Mucosa of rectum (tissue), 2 donors: ENCODE results near the gene CLEC16A.
"Not testable (repeated sequence)": the region's sequence is repeated elsewhere in the genome, so short reads cannot be mapped to it uniquely, and the experiment has no call there.

Experiments
- H3K27ac ChIP-seq, 2 donors: one replicate each; pipeline ENCODE4 v1.7.0; 2013; ENCODE audit warnings: inconsistent platforms in 2 of 2, low read depth in 2 of 2, low read length in 2 of 2
- H3K27me3 ChIP-seq, 2 donors: one replicate each; pipeline ENCODE4 v1.7.0; 2013; ENCODE audit warnings: low read length in 2 of 2; ENCODE audit not compliant: control insufficient read depth in 2 of 2, insufficient read depth in 2 of 2
- H3K36me3 ChIP-seq, 2 donors: one replicate each; pipeline ENCODE4 v1.7.0; 2013; ENCODE audit warnings: low read length in 2 of 2; ENCODE audit not compliant: control insufficient read depth in 2 of 2, insufficient read depth in 2 of 2
- H3K4me1 ChIP-seq, 2 donors: one replicate each; pipeline ENCODE4 v1.7.0; 2013; ENCODE audit warnings: low read length in 2 of 2, mild to moderate bottlenecking in 1 of 2; ENCODE audit not compliant: control insufficient read depth in 2 of 2, insufficient read depth in 2 of 2
- H3K4me3 ChIP-seq, 2 donors: one replicate each; pipeline ENCODE4 v1.7.0; 2013; ENCODE audit warnings: low read length in 2 of 2
- H3K9ac ChIP-seq, 2 donors: one replicate each; pipeline ENCODE4 v1.7.0; 2013; ENCODE audit warnings: low read length in 2 of 2, low read depth in 1 of 2, mild to moderate bottlenecking in 1 of 2
- H3K9me3 ChIP-seq, 2 donors: one replicate each; pipeline ENCODE4 v1.7.0; 2013; ENCODE audit warnings: low read length in 2 of 2; ENCODE audit not compliant: control insufficient read depth in 2 of 2
- donor health status: healthy.
- donor health status: Normal muscosa, but diverticular disease.

Gene CLEC16A

DNA sequence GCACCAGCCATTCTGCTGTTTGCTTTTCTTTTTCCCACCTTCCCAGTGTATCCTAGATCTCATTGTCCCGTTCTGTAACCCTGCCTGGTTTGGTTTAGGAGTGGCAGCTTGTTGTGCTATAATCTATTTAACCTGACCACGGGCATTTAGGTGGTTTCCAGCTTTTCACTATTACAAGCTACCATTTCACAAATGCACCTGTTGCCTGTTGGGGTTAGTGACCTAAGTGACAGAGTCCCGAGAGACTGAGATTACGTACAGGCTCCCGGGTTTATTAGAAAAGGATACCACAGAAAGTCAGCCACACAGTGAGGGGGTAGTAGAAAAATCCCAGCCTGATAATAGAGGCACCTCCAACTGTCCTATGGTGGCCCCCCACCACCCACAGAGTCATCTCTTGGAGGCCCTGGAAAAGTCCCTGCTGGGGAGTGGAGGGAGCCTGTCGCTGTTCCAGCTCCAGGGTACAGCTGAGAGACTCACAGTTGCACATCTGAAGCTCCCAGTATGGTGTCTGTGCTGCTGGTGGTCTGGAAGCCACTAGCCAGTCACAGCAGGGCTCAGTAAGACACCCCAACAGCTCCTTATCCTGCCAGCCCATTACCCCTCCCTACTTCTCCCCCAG lies 21.2 kb downstream of the CLEC16A start:
- H3K27ac ChIP-seq: no peak overlapping the region
- H3K4me1 ChIP-seq: peaks cover 4% of the 10 kb centered on the region in 2 donors
- H3K9ac ChIP-seq: no peak overlapping the region
- H3K4me3 ChIP-seq: no peak overlapping the region
- peaks cover 17 to 22% of the 10 kb centered on the region in 2 donors for H3K36me3 ChIP-seq
- no peaks in the 10 kb centered on the region for H3K27me3 ChIP-seq
- H3K9me3 ChIP-seq: no peaks in the 10 kb centered on the region

DNA sequence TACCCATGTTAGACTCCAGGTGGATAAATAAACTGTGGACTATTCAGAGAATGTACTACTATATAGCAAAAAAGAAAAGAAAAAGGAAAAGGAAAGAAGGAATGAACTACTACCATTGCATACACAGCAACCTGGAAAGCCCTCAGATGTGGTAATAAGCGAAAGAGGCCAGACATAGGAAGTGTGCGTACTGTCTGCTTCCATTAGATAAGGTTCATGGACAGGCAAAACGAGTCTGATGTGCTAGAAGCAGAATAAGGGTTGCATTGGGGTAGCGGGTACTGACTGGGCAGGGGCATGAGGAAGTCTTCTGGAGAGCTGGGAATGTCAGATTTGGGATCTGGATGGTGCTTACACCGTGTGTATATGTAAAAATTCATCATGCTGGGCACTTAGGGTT lies 21.8 kb downstream of the CLEC16A start:
- Histone ChIP-seq H3K9ac (no peak overlapping the region), H3K27ac (no peak overlapping the region), H3K9me3 (no peaks in the 10 kb centered on the region), H3K27me3 (no peaks in the 10 kb centered on the region), H3K4me1 (peaks cover 4% of the 10 kb centered on the region in 2 donors), H3K36me3 (peaks cover 17 to 24% of the 10 kb centered on the region in 2 donors), H3K4me3 (no peak overlapping the region)

DNA sequence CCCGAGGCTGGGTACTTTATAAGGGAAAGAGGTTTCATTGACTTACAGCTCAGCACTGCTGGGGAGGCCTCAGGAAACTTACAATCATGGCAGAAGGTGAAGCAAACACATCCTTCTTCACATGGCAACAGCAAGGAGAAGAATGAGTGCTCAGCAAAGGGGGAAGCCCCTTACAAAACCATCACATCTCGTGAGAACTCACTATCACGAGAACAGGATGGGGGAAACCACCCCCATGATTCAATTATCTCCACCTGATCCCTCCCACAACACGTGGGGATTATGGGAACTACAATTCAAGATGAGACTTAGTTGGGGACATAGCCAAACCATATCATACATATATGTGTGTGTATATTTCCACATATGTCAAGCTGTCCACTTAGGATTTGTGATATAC lies 22.2 kb downstream of the CLEC16A start:
- H3K27me3 ChIP-seq, H3K9me3 ChIP-seq, H3K4me1 ChIP-seq, H3K27ac ChIP-seq, H3K4me3 ChIP-seq, H3K9ac ChIP-seq: not testable (repeated sequence)
- H3K36me3 ChIP-seq: peaks cover 18 to 25% of the 10 kb centered on the region in 2 donors

DNA sequence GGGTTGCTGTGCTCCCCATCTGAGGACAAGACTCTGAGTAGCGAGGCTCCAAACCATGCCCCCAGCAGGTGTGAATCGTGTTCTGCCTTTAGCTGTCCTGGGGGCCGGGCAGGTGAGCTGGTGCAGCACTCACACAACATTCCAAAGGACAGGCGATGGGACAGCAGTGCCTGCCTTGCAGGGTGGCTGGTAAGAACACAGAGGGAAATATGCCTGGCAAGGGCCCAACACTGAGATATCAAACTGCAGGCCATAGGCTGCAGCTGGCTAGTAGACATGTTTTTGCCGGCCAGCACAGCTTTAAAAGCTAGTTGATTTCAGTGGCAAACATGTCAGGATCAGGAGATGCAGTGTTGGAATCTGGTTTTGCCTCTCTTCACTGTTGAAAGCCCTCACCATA lies 23.6 kb downstream of the CLEC16A start:
- no peak overlapping the region for H3K27ac ChIP-seq
- no peaks in the 10 kb centered on the region for H3K27me3 ChIP-seq
- H3K9me3 ChIP-seq: no peaks in the 10 kb centered on the region
- no peak overlapping the region for H3K9ac ChIP-seq
- H3K4me1 ChIP-seq: peaks cover 4 to 8% of the 10 kb centered on the region in 2 donors
- peaks cover 16 to 24% of the 10 kb centered on the region in 2 donors for H3K36me3 ChIP-seq
- no peak overlapping the region for H3K4me3 ChIP-seq

DNA sequence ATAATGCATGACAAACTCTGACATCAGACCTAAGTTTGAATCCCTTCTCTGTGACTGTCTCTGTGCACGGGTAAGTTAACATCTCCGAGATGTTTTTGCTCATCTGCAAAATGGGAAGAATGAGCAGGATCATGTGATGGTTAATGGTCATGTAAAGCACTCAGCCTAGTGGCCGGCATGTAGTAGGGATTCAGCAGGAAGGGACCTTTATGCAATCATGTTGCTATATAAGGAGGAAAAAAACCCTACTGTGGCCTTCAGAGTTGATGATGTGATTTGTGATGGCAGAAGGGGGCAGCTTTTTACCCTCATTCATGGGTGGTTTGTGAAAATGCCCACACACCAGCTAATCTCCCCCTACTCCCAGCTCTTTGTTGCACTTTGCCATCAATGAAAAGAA lies 24.1 kb downstream of the CLEC16A start:
- no peak overlapping the region for H3K27ac ChIP-seq
- H3K36me3 ChIP-seq: peaks cover 11 to 24% of the 10 kb centered on the region in 2 donors
- H3K9ac ChIP-seq: no peak overlapping the region
- no peaks in the 10 kb centered on the region for H3K27me3 ChIP-seq
- no peak overlapping the region for H3K4me3 ChIP-seq
- H3K9me3 ChIP-seq: no peaks in the 10 kb centered on the region
- peaks cover 4 to 8% of the 10 kb centered on the region in 2 donors for H3K4me1 ChIP-seq

DNA sequence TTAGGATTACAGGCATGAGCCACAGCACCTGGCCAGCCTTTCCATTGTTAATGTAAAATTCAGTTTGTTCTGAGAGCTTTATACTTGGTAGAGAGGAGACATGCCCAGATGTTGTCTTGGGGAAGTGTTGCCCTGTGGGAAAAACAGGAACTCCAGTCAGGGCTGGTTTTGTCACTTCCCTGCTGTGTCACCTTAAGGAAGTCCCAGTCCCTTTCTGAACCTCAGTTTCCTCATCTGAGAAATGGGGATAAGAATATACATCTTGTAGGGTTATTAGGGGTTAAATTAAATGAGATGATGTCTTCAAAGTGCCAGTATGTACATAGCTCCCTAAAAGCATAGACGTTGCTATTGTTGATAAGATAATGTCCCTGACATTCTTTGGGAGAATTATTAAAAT lies 25.3 kb downstream of the CLEC16A start:
- Histone ChIP-seq H3K27me3 (no peaks in the 10 kb centered on the region), H3K9me3 (no peaks in the 10 kb centered on the region), H3K36me3 (peaks cover 13 to 20% of the 10 kb centered on the region in 2 donors), H3K4me1 (peaks cover 0 to 3% of the 10 kb centered on the region in 2 donors), H3K27ac (no peak overlapping the region), H3K4me3 (no peak overlapping the region), H3K9ac (no peak overlapping the region)

DNA sequence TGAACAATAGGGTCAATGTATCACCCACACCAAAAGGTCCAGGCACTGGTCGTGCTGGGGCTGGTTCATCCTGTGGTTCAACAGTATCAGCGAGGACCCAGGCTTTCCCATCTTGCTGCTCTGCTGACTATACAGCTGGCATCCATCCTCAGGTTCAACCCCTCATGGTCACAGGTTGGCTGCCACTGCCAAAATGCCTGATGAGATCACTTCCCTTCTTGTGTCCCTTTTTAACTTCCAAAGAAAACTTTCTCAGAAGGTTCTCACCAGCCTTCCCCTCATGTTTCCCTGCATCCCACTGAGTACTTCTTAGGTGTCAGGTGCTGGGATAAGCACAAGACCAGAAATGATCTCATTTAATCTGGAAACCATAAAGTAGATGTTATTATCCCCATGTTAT lies 25.7 kb downstream of the CLEC16A start:
- H3K4me1 ChIP-seq: peaks cover 0 to 3% of the 10 kb centered on the region in 2 donors
- no peak overlapping the region for H3K27ac ChIP-seq
- H3K27me3 ChIP-seq: no peaks in the 10 kb centered on the region
- peaks cover 13 to 17% of the 10 kb centered on the region in 2 donors for H3K36me3 ChIP-seq
- no peak overlapping the region for H3K9ac ChIP-seq
- H3K9me3 ChIP-seq: no peaks in the 10 kb centered on the region
- H3K4me3 ChIP-seq: no peak overlapping the region

DNA sequence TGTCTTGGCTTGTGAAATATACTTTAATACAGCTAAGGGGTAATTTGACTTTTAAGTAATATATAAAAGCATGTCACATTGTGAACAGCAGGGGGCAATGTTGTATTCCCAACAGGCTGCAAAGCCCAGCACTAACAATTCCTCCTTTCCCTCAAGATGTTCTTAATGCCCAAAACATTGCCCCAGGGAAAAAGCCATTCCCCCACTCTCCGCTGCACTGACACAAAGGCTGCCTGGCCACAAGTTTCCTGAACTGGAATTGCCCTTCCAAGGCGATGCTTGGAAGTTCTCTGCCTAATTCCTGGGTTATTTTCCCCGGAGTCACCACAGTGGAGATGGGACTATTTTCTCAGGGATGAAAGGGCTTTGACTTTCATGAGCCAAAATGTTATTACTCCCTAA lies 27.2 kb downstream of the CLEC16A start:
- H3K4me1 ChIP-seq: peaks cover 0 to 3% of the 10 kb centered on the region in 2 donors
- peaks cover 13 to 14% of the 10 kb centered on the region in 2 donors for H3K36me3 ChIP-seq
- H3K9me3 ChIP-seq: no peaks in the 10 kb centered on the region
- no peak overlapping the region for H3K27ac ChIP-seq
- H3K27me3 ChIP-seq: no peaks in the 10 kb centered on the region
- H3K9ac ChIP-seq: no peak overlapping the region
- no peak overlapping the region for H3K4me3 ChIP-seq

DNA sequence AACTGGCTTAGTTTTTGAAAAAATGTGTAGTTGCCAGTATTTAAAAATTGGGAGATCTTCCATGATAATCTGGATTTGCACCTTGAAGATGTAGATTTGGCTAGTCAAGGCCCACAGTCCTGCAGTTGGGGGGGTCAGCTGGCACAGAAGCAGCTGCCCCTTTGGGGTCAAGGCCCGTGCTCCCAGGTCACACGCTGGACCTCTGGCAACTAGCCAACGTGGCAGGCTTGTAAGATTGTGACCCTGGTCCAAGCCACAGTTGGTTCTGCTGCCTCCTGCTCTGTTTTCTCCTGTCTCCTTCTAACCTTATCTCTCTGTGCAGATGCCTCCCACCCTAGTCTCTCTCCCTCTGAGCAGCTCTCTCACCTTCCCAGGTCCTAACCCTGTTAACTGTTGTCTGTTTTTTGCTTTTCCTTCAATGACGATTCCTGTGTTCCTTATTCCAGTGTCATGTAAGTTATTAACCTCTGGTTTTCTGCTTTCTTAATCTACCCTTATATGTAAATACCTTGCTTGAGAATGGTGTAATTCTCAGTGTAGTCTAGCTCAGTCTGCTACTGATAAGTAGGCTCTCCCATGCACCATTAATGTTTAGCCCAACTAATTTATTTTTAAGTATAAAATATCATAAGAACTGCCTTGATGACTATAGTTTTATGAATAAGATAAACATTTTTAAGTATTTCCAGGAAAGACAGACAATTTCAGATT lies 27.9 kb downstream of the CLEC16A start:
- H3K36me3 ChIP-seq: peaks cover 16% of the 10 kb centered on the region in 2 donors
- H3K4me3 ChIP-seq: no peak overlapping the region
- no peaks in the 10 kb centered on the region for H3K27me3 ChIP-seq
- H3K4me1 ChIP-seq: peaks cover 0 to 3% of the 10 kb centered on the region in 2 donors
- no peaks in the 10 kb centered on the region for H3K9me3 ChIP-seq
- H3K27ac ChIP-seq: no peak overlapping the region
- H3K9ac ChIP-seq: no peak overlapping the region

DNA sequence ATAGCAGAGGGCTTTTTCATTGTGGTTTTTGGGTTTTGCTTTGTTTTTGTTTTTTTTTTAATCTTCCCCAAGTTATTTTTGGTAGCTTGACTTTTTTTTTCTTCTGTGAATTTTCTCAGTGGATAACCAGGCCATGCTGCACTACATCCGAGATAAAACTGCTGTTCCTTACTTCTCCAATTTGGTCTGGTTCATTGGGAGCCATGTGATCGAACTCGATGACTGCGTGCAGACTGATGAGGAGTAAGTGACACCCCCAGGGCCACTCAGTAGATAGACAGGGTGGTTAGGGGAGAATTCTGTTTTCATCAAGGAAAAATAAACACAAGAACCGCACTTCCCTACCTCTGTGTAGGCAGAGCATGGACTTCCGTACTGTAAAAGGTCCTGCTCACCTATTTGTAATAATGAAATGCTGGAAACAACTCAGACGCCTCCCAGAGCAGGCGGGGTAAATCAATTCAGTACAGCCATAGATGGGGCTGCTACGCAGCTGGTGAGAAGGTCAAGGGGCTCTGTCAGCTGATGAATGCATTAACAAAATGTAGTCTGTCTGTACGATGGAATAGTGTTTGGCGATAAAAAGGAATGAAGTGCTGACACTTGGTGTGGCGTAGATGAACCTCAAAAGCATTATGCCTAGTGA lies 28.6 kb downstream of the CLEC16A start:
- Histone ChIP-seq H3K27ac (no peak overlapping the region), H3K36me3 (peaks cover 17 to 20% of the 10 kb centered on the region in 2 donors), H3K4me3 (no peak overlapping the region), H3K27me3 (no peaks in the 10 kb centered on the region), H3K4me1 (peaks cover 0 to 3% of the 10 kb centered on the region in 2 donors), H3K9ac (no peak overlapping the region), H3K9me3 (no peaks in the 10 kb centered on the region)
